NCI-H2107 treated with DMSO at 0.1 percent for 48 hours (cell line): ENCODE results near the gene TLCD4.
"Not testable (repeated sequence)": the region's sequence is repeated elsewhere in the genome, so short reads cannot be mapped to it uniquely, and the experiment has no call there.

ENCODE experiments used
- DNase-seq: peaks from one replicate; lab custom pipeline; 2025; ENCODE audit not compliant: unreplicated experiment; lab: John Stamatoyannopoulos, UW

TLCD4 gene, protein sequence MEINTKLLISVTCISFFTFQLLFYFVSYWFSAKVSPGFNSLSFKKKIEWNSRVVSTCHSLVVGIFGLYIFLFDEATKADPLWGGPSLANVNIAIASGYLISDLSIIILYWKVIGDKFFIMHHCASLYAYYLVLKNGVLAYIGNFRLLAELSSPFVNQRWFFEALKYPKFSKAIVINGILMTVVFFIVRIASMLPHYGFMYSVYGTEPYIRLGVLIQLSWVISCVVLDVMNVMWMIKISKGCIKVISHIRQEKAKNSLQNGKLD

GRCh38 chr1:95117207-95118066 lies at the start of gene TLCD4:
TSS of gene TLCD4 (plus strand) at chr1:95117355. CDS start at chr1:95143902, 26,547 bp downstream.
- DNase-seq: no peak

DNA sequence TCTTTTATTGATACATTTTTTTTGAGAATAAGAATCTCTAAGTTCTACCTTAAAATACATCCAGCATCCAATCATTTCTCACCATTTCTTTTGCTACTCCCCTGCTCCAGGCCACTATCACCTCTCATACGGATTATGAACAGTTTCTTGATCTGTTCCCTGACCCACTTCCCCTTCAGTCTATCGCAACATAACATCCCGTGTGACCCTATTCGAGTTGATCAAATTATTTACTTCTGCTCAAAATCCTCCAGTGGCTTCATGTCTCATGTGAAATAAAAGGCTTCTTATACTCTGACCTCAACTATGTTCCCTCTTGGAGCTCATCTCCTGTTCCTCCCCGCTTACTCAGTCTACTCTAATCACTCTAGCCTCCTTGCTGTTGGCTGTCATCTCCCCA lies 49.6 kb upstream of the TLCD4 start:
- no peak for DNase-seq

- DNase-seq: no peak
These were observed 48.0 kb upstream of the TLCD4 start for GRCh38 chr1:95068956-95069709.

DNA sequence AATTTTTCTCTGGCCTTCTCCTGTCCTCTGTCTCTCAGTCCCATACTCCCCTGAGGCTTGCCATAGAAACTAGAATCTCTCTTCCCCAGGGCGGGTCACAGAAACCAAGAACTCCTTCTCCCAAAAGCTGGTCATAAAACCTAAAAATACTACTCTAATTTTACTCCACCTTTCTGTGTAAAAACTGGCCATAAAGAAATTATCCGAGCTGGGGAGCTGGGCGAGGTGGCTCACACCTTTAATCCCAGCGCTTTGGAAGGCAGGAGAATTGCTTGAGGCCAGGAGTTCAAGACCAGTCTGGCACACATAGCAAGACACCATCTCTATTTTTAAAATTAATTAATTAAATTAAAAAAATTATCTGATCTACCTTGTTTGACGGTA lies 47.5 kb upstream of the TLCD4 start:
- no peak for DNase-seq

GRCh38 chr1:95071539-95071938 lies 45.6 kb upstream of the TLCD4 start:
- DNase-seq: no peak

GRCh38 chr1:95072117-95072516 lies 45.0 kb upstream of the TLCD4 start:
- DNase-seq: no peak

GRCh38 chr1:95072532-95073419 lies 44.4 kb upstream of the TLCD4 start, which contains the start of gene ALG14:
TSS of gene ALG14 (minus strand) at chr1:95072951. CDS start at chr1:95072898, 53 bp downstream.
- DNase-seq: peak; percentile 98

DNA sequence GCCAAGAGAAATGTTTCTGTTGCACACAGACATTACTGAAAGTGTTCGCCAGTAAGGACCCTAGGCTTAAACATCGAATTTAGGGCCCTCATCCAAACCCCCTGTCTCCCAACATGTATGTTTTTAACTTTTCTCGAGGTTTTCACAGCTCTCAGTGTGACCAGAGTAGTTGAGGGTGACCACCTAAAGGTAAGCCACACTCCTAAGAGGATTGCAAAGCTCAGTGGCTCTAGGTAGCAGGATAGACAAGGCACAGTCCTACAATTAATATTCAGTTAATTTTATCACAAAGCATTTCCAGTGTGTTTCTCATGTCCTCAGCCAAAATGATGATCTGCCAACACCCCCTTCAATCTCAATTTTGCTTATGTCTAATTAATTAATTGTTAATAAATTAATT lies 43.7 kb upstream of the TLCD4 start:
- no peak for DNase-seq

DNA sequence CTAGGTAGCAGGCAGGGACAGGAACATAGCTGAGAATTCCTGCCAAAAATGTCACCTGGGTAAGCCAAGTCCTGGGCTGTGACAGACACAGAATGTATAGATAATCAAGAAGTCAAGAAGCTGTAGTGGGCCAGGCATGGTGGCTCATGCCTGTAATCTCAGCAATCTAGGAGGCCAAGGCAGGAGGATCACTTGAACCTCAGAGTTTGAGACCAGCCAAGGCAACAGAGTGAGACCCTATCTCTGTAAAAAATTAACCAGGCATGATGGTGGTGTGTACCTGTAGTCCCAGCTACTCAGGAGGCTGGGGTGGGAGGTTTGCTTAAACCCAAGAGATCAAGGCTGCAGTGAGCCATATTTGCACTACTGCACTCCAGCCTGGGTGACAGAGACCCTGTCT lies 41.1 kb upstream of the TLCD4 start:
- no peak for DNase-seq

DNA sequence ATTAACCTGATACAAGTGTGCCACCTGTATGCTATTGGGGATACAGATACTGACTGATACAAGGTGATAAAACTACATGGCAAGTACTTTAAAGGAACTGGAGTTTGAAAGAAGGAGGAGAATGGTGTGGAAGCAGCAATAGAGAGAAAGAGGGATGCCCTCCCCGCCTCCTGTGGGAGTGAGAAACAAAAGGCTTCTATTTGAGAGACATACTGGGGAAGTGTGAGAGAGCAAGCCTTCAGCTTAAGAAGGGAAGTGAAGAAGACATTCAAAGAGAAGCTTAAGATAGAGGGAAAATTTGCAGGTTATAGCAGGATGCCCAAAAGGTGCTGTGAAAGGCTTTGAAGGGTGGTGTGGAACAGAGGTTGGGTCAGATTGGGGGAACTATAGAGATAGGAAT lies 36.7 kb upstream of the TLCD4 start:
- no peak for DNase-seq

DNA sequence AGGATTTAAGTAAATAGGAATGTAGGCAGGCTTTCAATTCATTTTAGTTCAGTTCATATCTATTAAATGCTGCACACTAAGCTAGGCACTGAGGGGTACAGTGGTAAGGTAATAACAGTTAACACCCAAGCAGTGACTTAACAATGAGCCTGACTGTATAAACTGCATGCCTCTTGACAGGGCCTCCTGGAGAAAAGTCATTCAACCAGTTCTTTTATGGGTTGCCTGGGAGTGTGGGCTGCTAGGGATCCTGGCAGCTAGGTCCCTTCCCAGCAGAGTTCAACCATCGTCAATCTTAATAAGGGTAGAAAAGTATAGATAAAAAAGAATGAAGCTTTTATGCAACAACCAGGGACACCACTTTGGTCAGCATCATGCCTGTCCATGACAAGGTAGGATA lies 36.3 kb upstream of the TLCD4 start:
- DNase-seq: no peak

GRCh38 chr1:95084317-95085176 lies 32.6 kb upstream of the TLCD4 start:
- DNase-seq: peak; percentile 38

DNA sequence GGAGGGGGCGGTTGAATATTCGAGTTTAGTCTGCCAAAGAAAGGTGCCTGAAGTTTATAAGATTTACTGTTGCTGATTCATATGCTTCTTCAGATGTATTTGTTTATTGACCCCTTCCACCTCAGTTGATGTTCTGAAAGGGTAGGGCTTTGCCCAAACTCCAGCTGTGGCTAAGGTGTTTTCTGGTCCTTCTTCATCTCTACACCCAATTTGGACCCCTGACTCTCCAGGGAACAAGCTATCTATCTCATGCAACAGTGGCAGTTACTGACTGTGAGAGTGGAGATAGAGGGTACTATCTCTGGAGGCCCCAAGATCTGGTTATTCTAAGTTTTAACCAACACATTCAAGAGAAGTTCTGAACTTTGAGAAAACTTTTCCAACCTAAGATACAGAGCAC lies 31.8 kb upstream of the TLCD4 start:
- no peak for DNase-seq

DNA sequence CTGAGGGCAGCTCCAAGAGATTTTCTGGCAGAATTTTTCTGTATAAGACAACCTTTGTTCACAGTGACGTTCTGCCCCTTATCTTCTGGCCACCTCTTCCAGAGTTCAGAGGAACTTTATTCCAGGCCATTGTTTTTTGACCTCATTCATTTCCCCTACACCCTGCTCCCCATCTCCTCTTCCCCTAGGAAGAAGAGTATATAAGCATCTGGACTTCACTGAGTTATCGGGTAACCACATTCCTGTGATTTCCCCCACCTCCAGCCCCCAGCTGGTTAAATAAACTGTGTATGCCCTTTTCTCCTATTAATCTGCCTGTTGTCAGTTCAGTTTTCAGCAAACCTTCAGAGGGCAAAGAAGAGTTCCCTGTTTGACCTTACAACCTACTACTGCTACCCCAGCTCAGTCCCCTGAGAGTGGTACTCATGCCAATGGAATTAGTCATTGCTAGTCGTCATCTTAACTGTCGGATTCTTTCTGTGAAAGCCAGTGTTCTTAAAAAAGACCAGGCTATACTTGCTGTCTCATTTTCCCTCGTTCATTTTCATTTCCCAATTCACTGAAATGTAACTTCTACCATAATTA lies 30.1 kb upstream of the TLCD4 start:
- DNase-seq: no peak

DNA sequence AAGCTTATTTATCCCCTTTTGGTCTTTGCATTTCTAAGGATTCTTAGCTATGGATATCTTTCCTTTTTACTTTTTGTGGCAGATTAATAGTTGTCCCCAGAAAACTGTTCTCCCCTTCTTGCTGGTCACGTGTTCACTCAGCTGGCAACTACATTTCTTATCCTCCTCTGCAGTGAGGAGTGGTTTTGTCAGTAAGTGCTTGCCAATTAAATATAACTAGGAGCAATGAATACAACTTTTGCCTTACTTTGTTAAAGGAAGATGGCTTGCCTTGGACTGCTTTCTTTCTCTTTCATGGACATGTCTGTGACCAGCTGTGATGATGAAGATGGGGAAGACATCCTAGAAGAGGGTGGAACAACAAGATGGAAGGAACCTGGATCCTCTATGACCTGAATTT lies 28.9 kb upstream of the TLCD4 start:
- DNase-seq: no peak

- DNase-seq: no peak
These were observed 27.4 kb upstream of the TLCD4 start for GRCh38 chr1:95089650-95090287.

DNA sequence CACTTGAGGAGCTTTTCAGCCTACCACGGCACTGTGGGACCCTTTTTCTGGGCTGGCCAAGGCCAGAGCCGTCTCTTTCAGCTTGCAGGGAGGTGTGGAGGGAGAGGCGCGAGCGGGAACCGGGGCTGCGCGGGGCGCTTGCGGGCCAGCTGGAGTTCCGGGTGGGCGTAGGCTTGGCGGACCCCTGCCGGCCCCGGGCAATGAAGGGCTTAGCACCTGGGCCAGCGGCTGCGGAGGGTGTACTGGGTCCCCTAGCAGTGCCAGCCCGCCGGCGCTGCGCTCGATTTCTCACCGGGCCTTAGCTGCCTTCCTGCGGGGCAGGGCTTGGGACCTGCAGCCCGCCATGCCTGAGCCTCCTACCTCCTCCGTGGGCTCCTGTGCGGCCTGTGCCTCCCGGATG lies 25.9 kb upstream of the TLCD4 start:
- DNase-seq: not testable (repeated sequence)

- not testable (repeated sequence) for DNase-seq
These were observed 24.3 kb upstream of the TLCD4 start for GRCh38 chr1:95092891-95093290.

GRCh38 chr1:95093296-95093695 lies 23.9 kb upstream of the TLCD4 start:
- DNase-seq: no peak
